SIG-M5 (cell line): Measurements from ENCODE around the gene UPF1.
"Not testable (repeated sequence)": the region's sequence is repeated elsewhere in the genome, so short reads cannot be mapped to it uniquely, and the experiment has no call there.

ENCODE experiments used
- DNase-seq: peaks from one replicate; lab custom pipeline; 2025; lab: John Stamatoyannopoulos, UW

The UPF1 gene

GRCh38 chr19:18898607-18899408, 67.0 kb downstream of the UPF1 start:
- no peak for DNase-seq

- DNase-seq, result no peak
Measured at GRCh38 chr19:18899624-18900560, 68.1 kb downstream of the UPF1 start.

- no peak for DNase-seq
Measured at GRCh38 chr19:18900700-18901481, 69.1 kb downstream of the UPF1 start.

GRCh38 chr19:18901491-18901890, 69.7 kb downstream of the UPF1 start:
- DNase-seq, result no peak

GRCh38 chr19:18902519-18902918, 70.8 kb downstream of the UPF1 start:
- DNase-seq, result not testable (repeated sequence)

- DNase-seq, result no peak
Measured at GRCh38 chr19:18903156-18904037, 71.6 kb downstream of the UPF1 start.

- DNase-seq, result no peak
Measured at GRCh38 chr19:18904334-18905057, 72.7 kb downstream of the UPF1 start.

- DNase-seq, result no peak
Measured at GRCh38 chr19:18905058-18905456, 73.3 kb downstream of the UPF1 start.

GRCh38 chr19:18905513-18906236, 73.9 kb downstream of the UPF1 start:
- DNase-seq, result no peak

GRCh38 chr19:18906605-18907519, 75.1 kb downstream of the UPF1 start:
- no peak for DNase-seq

- DNase-seq, result no peak
Measured at GRCh38 chr19:18908917-18909619, 77.3 kb downstream of the UPF1 start.

- DNase-seq, result no peak
Measured at GRCh38 chr19:18910010-18910409, 78.3 kb downstream of the UPF1 start.

- no peak for DNase-seq
Measured at GRCh38 chr19:18910801-18911436, 79.2 kb downstream of the UPF1 start.

GRCh38 chr19:18912933-18913332, 81.2 kb downstream of the UPF1 start:
- no peak for DNase-seq

- no peak for DNase-seq
Measured at GRCh38 chr19:18913466-18913865, 81.7 kb downstream of the UPF1 start.

GRCh38 chr19:18915639-18916038, 83.9 kb downstream of the UPF1 start:
- no peak for DNase-seq

GRCh38 chr19:18917593-18917992, 85.8 kb downstream of the UPF1 start:
- DNase-seq, result not testable (repeated sequence)
